ENCODE results near the gene ZNF587.

Gene ZNF587

GRCh38 chr19:57905258-57905657, 55.6 kb downstream of the ZNF587 start:
- TF ChIP-seq RAD21 (IDR thresholded peaks at IDR 0.05; ENCODE audit: low read depth) (no peak), EGR1 (IDR thresholded peaks at IDR 0.05) (no peak), TAF1 (IDR thresholded peaks at IDR 0.05; ENCODE audit: low read depth) (no peak), CEBPB (IDR thresholded peaks at IDR 0.05) (no peak), TCF12 (IDR thresholded peaks at IDR 0.05; ENCODE audit: low read depth) (no peak), EP300 (IDR thresholded peaks at IDR 0.05; ENCODE audit: borderline replicate concordance) (no peak), ZBTB7A (IDR thresholded peaks at IDR 0.05; ENCODE audit: low read depth) (no peak), TEAD4 (IDR thresholded peaks at IDR 0.05) (no peak), CREB1 (IDR thresholded peaks at IDR 0.05; ENCODE audit: low read depth) (no peak)

- TF ChIP-seq TEAD4 (IDR thresholded peaks at IDR 0.05) = no peak
- TF ChIP-seq USF1 (IDR thresholded peaks at IDR 0.05) = no peak
- no peak for TF ChIP-seq ZBTB7A (IDR thresholded peaks at IDR 0.05; ENCODE audit: low read depth)
- TF ChIP-seq RAD21 (IDR thresholded peaks at IDR 0.05; ENCODE audit: low read depth) = no peak
- no peak for TF ChIP-seq NFIC (IDR thresholded peaks at IDR 0.05)
- TF ChIP-seq TAF1 (IDR thresholded peaks at IDR 0.05; ENCODE audit: low read depth) = no peak
- TF ChIP-seq TCF12 (IDR thresholded peaks at IDR 0.05; ENCODE audit: low read depth) = no peak
- no peak for TF ChIP-seq CREB1 (IDR thresholded peaks at IDR 0.05; ENCODE audit: low read depth)
- TF ChIP-seq CEBPB (IDR thresholded peaks at IDR 0.05) = no peak
- TF ChIP-seq REST (IDR thresholded peaks at IDR 0.05; ENCODE audit: low read depth) = no peak
- TF ChIP-seq FOXM1 (IDR thresholded peaks at IDR 0.05; ENCODE audit: borderline replicate concordance, low read depth) = no peak
- no peak for TF ChIP-seq MAX (IDR thresholded peaks at IDR 0.05)
Observed at GRCh38 chr19:57907394-57907793, 57.7 kb downstream of the ZNF587 start.

GRCh38 chr19:57914531-57914930, 64.9 kb downstream of the ZNF587 start:
- TF ChIP-seq MAX (IDR thresholded peaks at IDR 0.05) (no peak), ZBTB7A (IDR thresholded peaks at IDR 0.05; ENCODE audit: low read depth) (no peak), REST (IDR thresholded peaks at IDR 0.05; ENCODE audit: low read depth) (no peak), EP300 (IDR thresholded peaks at IDR 0.05; ENCODE audit: borderline replicate concordance) (no peak), EGR1 (IDR thresholded peaks at IDR 0.05) (no peak), YY1 (IDR thresholded peaks at IDR 0.05; ENCODE audit: low read depth) (no peak), NFIC (IDR thresholded peaks at IDR 0.05) (no peak), TAF1 (IDR thresholded peaks at IDR 0.05; ENCODE audit: low read depth) (no peak), RAD21 (IDR thresholded peaks at IDR 0.05; ENCODE audit: low read depth) (no peak), TCF12 (IDR thresholded peaks at IDR 0.05; ENCODE audit: low read depth) (no peak), FOXM1 (IDR thresholded peaks at IDR 0.05; ENCODE audit: borderline replicate concordance, low read depth) (no peak), TEAD4 (IDR thresholded peaks at IDR 0.05) (no peak), CREB1 (IDR thresholded peaks at IDR 0.05; ENCODE audit: low read depth) (no peak), USF1 (IDR thresholded peaks at IDR 0.05) (no peak), CEBPB (IDR thresholded peaks at IDR 0.05) (no peak)
